WTC11 (cell line): ENCODE data around the gene CHAC1.

Experiments
- AFF4 ChIP-seq: sonication (generic); formaldehyde crosslinking; IDR thresholded peaks from 2 replicates; pipeline ENCODE4 v1.8.1; 2023; ENCODE audit warnings: mild to moderate bottlenecking, missing genetic modification reagents, borderline replicate concordance
- CTCF ChIP-seq: fragments of 200-600 bp; IDR thresholded peaks from 2 replicates; pipeline ENCODE4 v1.8.0; 2022; ENCODE audit warnings: antibody characterized with exemption
- GABPB1 ChIP-seq: sonication (generic); formaldehyde crosslinking; IDR thresholded peaks from 2 replicates; pipeline ENCODE4 v1.8.1; 2023; ENCODE audit warnings: mild to moderate bottlenecking, missing genetic modification reagents
- MLX ChIP-seq: sonication (generic); formaldehyde crosslinking; IDR thresholded peaks from 2 replicates; pipeline ENCODE4 v1.8.1; 2023; ENCODE audit warnings: mild to moderate bottlenecking, missing genetic modification reagents, moderate library complexity
- SP1 ChIP-seq: sonication (generic); formaldehyde crosslinking; conservative IDR thresholded peaks from 2 replicates; pipeline ENCODE4 v1.8.1; 2022; ENCODE audit warnings: missing genetic modification reagents
- TCF7 ChIP-seq: sonication (generic); formaldehyde crosslinking; IDR thresholded peaks from 2 replicates; pipeline ENCODE4 v1.8.0; 2022; ENCODE audit warnings: mild to moderate bottlenecking, low read depth, missing genetic modification reagents, moderate library complexity
- ZNF425 ChIP-seq: fragments of 250-450 bp; sonication (Bioruptor Pico); conservative IDR thresholded peaks from 2 replicates; pipeline ENCODE4 v1.9.0; 2021; ENCODE audit warnings: mild to moderate bottlenecking
- ZSCAN18 ChIP-seq: fragments of 250-450 bp; sonication (Bioruptor Pico); IDR thresholded peaks from 2 replicates; pipeline ENCODE4 v2.1.2; 2022; ENCODE audit warnings: mild to moderate bottlenecking, moderate library complexity

- TF ChIP-seq TCF7 (CRISPR knock-in tag) = no peak
- no peak for TF ChIP-seq CTCF
- TF ChIP-seq GABPB1 = no peak
- TF ChIP-seq AFF4 (CRISPR knock-in tag) = no peak
- no peak for TF ChIP-seq ZNF425 (CRISPR knock-in tag)
- TF ChIP-seq SP1 (CRISPR knock-in tag) = no peak
- TF ChIP-seq ZSCAN18 = no peak
- TF ChIP-seq MLX = no peak
Observed at GRCh38 chr15:40926659-40927494, 26.4 kb upstream of the CHAC1 start.
